ENCODE measurements around the gene ANKS1B.

ANKS1B gene

DNA sequence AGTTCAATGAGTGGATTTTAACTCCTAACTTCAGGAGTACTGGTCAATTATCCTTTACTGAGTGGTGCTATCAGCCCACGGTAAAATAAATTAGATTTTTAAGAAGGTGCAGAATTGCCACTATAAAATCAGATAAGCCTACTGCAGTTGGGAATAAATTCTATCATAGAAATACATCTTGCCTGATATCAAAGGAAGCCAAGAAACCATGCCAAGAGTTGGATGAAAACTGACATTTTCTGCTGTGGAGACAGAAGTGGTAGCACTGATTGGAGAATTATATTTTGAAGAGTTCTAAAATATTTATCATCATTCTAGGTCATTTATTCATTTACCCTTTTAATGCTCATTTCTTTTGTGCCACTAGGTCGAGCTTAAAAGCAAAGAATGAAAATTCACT lies 874.5 kb downstream of the ANKS1B start:
- no peak for TF ChIP-seq GATA3 (IDR thresholded peaks at IDR 0.05; ENCODE audit: low read depth, low read length)
- no peak for TF ChIP-seq GATA2 (IDR thresholded peaks at IDR 0.05; ENCODE audit: low read depth, low read length)

DNA sequence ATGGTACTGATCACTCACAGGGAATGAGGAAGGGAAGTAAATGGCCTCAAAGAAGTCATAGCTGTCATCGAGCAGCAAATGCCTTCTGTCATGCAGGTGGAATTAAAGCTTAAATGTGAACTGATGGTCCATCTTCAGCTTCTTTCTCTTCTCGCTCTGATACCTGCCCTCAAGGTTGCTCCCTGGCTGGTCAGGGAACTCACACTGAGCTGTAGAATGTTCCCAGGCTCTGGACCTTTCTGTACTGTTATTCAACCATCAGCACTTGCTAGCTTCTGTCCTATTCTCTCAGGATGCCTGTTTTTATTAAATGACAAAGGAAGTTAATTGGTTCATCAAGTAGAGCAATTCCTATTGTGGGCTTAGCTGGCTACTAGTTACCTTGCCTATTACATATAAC lies 875.8 kb downstream of the ANKS1B start:
- TF ChIP-seq GATA3 (IDR thresholded peaks at IDR 0.05; ENCODE audit: low read depth, low read length) (no peak), GATA2 (IDR thresholded peaks at IDR 0.05; ENCODE audit: low read depth, low read length) (no peak)

DNA sequence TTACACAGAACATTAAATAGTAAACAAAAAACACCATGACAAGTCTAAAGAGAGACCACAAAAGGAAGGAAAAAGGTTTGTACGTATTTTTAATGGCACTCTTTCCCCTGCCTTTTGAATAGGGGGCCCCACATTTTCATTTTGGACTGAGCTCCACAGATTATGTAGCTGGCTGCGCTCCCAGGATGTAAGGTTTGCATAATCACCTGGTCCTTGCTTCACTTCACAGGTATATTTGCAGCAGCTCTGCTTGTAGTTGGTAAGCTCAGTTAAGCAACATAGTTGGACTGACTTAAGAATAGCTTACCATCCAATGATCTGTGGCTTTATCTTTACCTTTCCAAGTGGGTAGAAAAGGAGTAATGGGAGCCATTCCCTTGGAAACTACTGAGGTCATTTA lies 885.0 kb downstream of the ANKS1B start:
- TF ChIP-seq GATA2 (IDR thresholded peaks at IDR 0.05; ENCODE audit: low read depth, low read length) (no peak), GATA3 (IDR thresholded peaks at IDR 0.05; ENCODE audit: low read depth, low read length) (no peak)

DNA sequence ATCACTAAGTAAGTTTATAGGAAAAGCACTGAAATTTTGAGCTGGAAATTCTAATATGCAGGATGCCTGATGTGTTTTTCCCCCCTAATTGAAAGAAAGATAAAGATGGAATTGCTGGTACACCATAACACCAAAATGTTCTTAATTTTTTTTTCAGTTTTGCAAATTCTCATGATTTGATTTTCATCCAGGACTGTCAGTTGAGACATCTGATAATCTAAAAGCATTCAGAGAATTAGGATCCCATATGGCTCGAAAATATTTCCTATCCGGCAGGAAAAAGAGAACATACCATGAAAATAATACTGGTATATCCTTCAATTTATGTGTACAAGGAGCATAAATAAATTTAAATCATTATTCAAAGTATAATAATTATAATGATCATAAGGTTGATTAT lies 887.6 kb downstream of the ANKS1B start:
- TF ChIP-seq GATA2 (IDR thresholded peaks at IDR 0.05; ENCODE audit: low read depth, low read length) (no peak), GATA3 (IDR thresholded peaks at IDR 0.05; ENCODE audit: low read depth, low read length) (no peak)

DNA sequence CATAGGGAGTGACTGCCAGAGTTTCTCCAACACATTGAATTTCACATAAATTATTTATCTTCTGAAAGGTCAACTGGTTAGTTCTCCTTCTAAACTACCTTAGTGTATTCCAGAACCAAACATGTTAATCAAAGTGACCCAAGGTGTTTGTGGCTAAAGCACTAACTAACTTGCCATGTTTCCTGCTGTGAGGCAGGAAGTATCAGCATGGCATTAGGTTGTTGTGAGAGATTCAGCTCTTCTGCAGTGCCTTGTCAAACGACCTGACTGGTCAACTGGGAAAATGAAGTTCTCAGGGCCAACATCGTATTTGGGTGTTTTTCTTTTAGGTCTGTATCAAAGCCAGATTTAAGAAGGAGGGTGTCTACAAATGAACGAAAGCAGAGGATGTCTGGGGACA lies 891.6 kb downstream of the ANKS1B start:
- TF ChIP-seq GATA3 (IDR thresholded peaks at IDR 0.05; ENCODE audit: low read depth, low read length) (no peak), GATA2 (IDR thresholded peaks at IDR 0.05; ENCODE audit: low read depth, low read length) (no peak)

DNA sequence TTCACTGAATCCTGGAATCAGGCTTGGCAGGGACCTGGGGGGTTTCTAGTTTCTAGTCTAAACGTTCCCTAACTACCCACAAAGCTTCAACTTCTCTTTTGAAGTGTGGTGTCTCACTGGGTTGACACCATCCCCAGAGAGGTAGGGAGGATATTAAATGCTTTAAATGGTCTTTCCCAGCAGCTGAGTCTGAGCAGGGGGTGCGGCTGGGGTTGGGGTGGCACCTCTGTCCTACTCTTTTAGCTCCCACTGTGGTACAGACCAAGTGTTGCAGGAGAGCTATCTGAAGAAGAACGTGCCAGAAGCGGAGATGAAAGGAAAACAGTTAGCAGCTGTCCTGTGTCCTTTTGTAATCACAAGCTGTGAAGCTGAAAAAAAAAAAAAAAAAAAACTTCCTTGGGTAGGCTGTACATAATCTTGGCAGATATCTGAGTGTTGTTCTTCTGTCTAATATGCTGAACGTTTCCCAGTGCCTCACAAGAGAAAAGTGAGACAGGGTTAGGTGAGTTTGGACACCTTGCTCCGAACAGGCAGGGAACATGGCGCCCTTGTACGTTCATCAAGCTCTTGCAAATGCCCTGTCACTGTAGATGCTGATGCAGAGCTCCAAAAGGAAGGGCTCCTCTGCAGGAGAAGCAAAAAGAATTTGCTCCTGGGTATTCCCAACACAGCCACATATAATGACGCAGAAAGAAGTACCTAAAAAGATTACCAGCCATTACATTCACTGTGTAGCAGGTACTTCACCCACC lies 892.5 kb downstream of the ANKS1B start:
- no peak for TF ChIP-seq GATA3 (IDR thresholded peaks at IDR 0.05; ENCODE audit: low read depth, low read length)
- TF ChIP-seq GATA2 (IDR thresholded peaks at IDR 0.05; ENCODE audit: low read depth, low read length) = no peak

DNA sequence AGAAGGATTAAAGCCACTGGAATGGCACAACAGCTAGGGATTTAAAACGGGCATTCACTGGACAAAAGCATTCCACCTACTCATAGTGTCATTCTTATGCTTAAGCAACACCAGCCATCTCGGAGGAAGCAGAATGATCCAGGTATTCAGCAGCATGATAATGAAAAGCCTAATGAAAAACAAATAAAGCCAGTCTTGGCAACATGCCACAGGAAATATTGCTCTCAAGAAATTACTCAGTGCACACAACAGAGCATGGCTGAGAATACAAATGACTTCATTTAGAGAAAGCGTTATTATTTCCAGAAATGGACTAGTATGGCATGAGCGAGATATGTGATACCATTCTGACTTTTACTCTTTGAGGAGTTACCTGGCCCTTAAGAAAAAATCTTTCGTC lies 897.5 kb downstream of the ANKS1B start:
- TF ChIP-seq GATA2 (IDR thresholded peaks at IDR 0.05; ENCODE audit: low read depth, low read length) (no peak), GATA3 (IDR thresholded peaks at IDR 0.05; ENCODE audit: low read depth, low read length) (no peak)

DNA sequence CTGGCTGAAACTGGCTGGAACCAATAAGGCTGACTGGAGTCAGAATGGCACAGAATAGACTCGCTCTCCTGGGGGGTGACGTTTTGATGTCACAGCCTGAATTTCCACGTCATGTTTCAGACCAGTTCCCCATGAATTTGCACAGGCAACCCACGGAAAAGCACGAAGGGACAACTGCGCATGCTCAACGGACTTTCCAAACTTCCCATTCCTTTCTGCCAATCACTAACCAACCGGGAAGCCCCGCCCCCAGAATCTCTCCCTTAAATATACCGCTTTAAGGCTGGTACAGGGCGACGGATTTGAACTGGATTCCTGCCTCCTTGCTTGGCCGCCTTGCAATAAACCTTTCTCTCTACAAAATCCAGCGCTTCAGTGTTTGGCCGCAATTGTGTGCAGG lies 904.9 kb downstream of the ANKS1B start:
- TF ChIP-seq GATA2 (IDR thresholded peaks at IDR 0.05; ENCODE audit: low read depth, low read length) = no peak
- no peak for TF ChIP-seq GATA3 (IDR thresholded peaks at IDR 0.05; ENCODE audit: low read depth, low read length)

DNA sequence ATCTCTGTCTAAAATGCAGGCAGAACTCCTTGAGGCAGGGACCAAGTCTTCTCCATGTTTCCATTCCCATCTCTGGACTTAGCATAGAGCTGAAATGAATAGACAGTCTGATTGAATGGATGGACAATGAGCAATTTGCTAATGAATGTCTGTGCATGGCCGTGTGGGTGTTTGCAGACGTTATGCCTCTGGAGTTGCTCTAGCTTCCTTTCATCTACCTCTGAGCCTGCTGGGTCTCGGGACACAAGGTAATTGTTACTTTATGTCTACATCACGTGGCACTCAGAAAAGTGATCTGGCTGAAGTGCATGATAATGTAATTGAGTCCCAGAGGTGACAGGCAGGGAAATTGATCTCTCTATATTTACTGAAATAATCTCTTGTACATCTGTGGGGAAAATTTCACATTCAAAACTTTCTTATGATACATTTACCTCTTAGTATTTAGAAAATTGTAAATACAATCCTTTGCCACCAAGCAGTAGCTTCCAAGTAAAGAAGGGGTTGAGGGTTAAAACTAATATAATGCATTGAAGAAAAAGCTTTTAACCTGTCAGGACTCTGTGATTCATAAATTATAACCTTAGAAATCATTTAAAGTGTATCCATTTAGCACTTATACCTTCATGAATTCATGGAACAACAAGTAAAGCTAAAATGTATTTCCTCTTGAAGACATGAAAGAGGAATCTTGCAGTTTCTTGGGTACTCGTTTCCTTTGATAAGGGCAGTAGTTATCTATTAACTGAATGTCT lies 915.6 kb downstream of the ANKS1B start:
- TF ChIP-seq GATA3 (IDR thresholded peaks at IDR 0.05; ENCODE audit: low read depth, low read length) = no peak
- no peak for TF ChIP-seq GATA2 (IDR thresholded peaks at IDR 0.05; ENCODE audit: low read depth, low read length)

DNA sequence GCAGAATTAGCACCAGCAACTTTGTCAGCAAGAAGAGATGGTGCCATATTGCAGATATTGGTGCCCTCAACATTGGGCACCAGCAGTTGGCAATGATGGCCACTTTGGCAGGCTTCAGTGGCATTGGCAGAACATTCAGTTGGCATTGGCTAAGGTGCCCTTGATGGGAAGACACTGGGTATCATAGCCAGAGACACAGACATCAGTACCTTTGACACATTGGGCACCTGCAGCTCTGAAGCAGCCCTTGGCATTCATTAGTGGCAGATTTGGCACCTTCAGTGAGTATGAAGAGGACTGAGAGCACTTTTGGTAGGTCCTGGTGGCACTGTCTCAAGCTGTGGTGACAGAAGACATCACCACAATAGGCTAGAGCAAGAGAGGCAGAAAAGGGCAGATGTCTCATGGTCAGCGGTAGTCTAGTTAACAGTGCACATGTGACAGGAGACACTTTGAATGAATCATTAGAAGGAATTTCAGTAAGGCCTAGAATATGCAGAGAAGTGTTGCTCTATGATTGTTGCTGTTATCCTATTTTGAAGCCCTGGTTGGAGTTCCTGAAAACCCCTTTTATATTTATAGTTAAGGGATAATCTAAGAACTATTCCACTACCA lies 917.5 kb downstream of the ANKS1B start:
- TF ChIP-seq GATA2 (IDR thresholded peaks at IDR 0.05; ENCODE audit: low read depth, low read length) = no peak
- TF ChIP-seq GATA3 (IDR thresholded peaks at IDR 0.05; ENCODE audit: low read depth, low read length) = no peak

DNA sequence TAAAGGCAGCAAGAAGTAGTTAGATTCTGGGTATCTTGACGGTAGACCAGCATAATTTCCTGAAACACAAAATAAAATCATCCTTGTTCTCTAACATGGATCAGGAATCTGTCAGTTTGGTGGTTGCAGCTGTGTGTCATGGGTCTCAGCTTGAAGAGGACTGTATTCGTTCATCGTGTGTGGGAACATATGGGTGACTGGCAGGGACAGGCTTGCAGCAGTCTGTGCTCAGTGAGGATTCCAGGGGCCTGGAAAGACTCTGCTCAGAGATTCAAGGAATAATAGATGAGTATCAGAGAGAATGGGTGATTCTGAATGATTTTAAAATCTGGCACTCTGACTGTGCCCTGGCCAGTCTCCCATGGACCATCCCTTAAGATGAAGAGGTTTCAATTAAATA lies 918.0 kb downstream of the ANKS1B start:
- TF ChIP-seq GATA3 (IDR thresholded peaks at IDR 0.05; ENCODE audit: low read depth, low read length) = no peak
- TF ChIP-seq GATA2 (IDR thresholded peaks at IDR 0.05; ENCODE audit: low read depth, low read length) = no peak

DNA sequence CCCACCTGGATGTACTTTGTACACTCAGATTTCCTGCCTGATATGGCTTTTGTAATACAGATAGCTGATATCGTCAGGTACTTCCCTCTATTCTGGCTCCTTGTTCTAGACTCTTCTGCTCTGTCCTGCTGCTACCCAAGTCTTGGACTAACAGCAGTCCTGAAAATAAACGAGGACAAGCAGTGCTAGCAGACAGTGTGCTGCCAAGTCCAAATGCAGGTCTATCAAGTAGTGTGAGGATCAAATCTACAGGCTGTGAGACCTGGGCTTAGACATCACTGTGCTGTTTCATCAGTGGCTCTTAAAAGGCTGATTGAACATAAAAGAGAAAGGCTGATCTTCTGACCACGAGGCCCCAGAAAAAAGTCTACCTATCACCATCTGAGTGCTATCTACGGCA lies 921.6 kb downstream of the ANKS1B start:
- TF ChIP-seq GATA2 (IDR thresholded peaks at IDR 0.05; ENCODE audit: low read depth, low read length) (no peak), GATA3 (IDR thresholded peaks at IDR 0.05; ENCODE audit: low read depth, low read length) (no peak)

DNA sequence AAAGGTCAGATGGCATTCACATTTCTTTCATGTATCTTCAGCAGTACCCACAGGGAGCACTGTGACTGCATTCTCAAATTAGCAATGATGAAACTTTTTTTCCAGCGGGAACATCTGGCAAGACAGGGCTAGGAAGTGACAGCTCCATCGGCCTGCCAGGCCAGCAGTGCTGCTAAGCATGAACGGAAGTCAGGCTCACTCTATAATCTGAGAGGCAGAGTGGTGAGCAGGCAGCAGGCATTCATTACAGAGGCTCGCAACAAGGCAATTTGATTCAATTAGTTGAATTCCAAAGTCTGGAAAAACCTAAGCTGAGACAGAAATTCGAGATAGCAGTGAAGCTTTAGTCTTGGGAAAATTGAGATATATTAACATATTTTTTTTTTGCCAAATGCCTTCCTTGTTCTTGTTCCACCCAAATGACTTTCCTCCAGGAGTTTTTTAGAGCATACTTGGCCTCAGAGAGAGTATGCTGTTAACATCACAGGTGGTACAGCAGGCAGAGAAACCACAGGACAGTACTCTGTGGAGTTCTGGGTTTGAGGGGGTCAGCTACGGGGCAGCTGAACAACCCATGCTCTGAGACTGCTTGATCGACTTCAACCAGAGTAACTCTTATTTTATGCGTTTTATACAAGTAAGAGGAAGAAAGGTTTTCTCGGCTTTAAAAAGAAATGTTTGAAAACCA lies 924.8 kb downstream of the ANKS1B start:
- TF ChIP-seq GATA3 (IDR thresholded peaks at IDR 0.05; ENCODE audit: low read depth, low read length) (no peak), GATA2 (IDR thresholded peaks at IDR 0.05; ENCODE audit: low read depth, low read length) (no peak)

DNA sequence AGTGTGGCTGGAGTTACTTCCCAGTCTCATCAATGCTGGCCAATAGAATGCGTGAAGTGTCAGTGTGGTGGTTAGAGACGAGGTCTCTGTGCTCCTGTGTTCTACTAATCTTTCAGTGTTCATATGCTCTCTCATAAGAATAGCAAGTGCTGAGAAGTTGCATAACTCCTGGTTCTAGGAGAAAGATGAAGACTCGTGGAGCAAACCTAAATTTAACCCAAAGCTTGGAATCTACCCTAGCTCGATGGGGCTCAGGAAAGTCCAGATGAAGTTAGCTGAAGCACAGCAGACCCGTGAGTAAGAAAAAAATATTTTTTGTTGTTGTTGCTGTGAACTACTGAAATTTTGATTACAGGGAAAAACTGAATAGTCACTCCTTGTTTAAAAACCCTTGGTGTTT lies 927.1 kb downstream of the ANKS1B start:
- no peak for TF ChIP-seq GATA3 (IDR thresholded peaks at IDR 0.05; ENCODE audit: low read depth, low read length)
- no peak for TF ChIP-seq GATA2 (IDR thresholded peaks at IDR 0.05; ENCODE audit: low read depth, low read length)

All from SH-SY5Y (cell line).